ENCODE measurements around the gene COX7A2.
A peak's percentile ranks its signal among the peaks of the same experiment; 100 is the strongest.

Gene COX7A2

GRCh38 chr6:75209184-75209723, 34.3 kb downstream of the COX7A2 start:
- H3K4me1 Mint-ChIP-seq, result peaks cover 55% of the 10 kb centered on the region

GRCh38 chr6:75208298-75209183, 35.1 kb downstream of the COX7A2 start:
- H3K36me3 Mint-ChIP-seq (ENCODE audit: insufficient read depth), result peaks cover 20% of the 10 kb centered on the region
- H3K27me3 Mint-ChIP-seq, result peaks cover 88% of the 10 kb centered on the region
- peak overlapping the region; percentile 72 for H3K4me3 Mint-ChIP-seq
- ATAC-seq (replicated peaks; ENCODE audit: extremely low read depth, poor library complexity, severe bottlenecking) (peak; percentile 73), DNase-seq (ENCODE audit: low spot score in 2 of 2) (peak; percentile 71 to 75)
- peak overlapping the region; percentile 76 for H3K27ac Mint-ChIP-seq (ENCODE audit: low read depth)
- peaks cover 57% of the 10 kb centered on the region for H3K4me1 Mint-ChIP-seq
- no peaks in the 10 kb centered on the region for H3K9me3 Mint-ChIP-seq

More at GRCh38 chr6:75209184-75209723, 34.3 kb downstream of the COX7A2 start:
- peaks cover 20% of the 10 kb centered on the region for H3K36me3 Mint-ChIP-seq (ENCODE audit: insufficient read depth)
- ATAC-seq (replicated peaks; ENCODE audit: extremely low read depth, poor library complexity, severe bottlenecking), result no peak
- H3K9me3 Mint-ChIP-seq, result no peaks in the 10 kb centered on the region
- no peak for DNase-seq (ENCODE audit: low spot score in 2 of 2)
- H3K27ac Mint-ChIP-seq (ENCODE audit: low read depth), result no peak overlapping the region
- H3K27me3 Mint-ChIP-seq, result peaks cover 81% of the 10 kb centered on the region
- H3K4me3 Mint-ChIP-seq, result peak overlapping the region; percentile 72

- no peaks in the 10 kb centered on the region for H3K9me3 Mint-ChIP-seq
- DNase-seq (ENCODE audit: low spot score in 2 of 2), result no peak
- peak overlapping the region; percentile 72 for H3K4me3 Mint-ChIP-seq
- H3K27ac Mint-ChIP-seq (ENCODE audit: low read depth), result no peak overlapping the region
- ATAC-seq (replicated peaks; ENCODE audit: extremely low read depth, poor library complexity, severe bottlenecking), result no peak
- peaks cover 96% of the 10 kb centered on the region for H3K27me3 Mint-ChIP-seq
- peaks cover 63% of the 10 kb centered on the region for H3K4me1 Mint-ChIP-seq
- peaks cover 22% of the 10 kb centered on the region for H3K36me3 Mint-ChIP-seq (ENCODE audit: insufficient read depth)
Measured at GRCh38 chr6:75206576-75207342, 36.8 kb downstream of the COX7A2 start.

GRCh38 chr6:75205776-75206575, 37.6 kb downstream of the COX7A2 start, which contains the start of gene COL12A1:
COL12A1 (minus strand) TSS chr6:75206053; CDS start chr6:75202792, 3,261 bp downstream.
- Mint-ChIP-seq H3K9me3 (no peaks in the 10 kb centered on the region), H3K36me3 (ENCODE audit: insufficient read depth) (peaks cover 22% of the 10 kb centered on the region), H3K27me3 (peaks cover 96% of the 10 kb centered on the region), H3K4me3 (peak within 1 kb of the TSS; percentile 72), H3K4me1 (peaks cover 58% of the 10 kb centered on the region), H3K27ac (ENCODE audit: low read depth) (no peak within 1 kb of the TSS)
- DNase-seq (ENCODE audit: low spot score in 2 of 2), result no peak
- no peak for ATAC-seq (replicated peaks; ENCODE audit: extremely low read depth, poor library complexity, severe bottlenecking)

DNA sequence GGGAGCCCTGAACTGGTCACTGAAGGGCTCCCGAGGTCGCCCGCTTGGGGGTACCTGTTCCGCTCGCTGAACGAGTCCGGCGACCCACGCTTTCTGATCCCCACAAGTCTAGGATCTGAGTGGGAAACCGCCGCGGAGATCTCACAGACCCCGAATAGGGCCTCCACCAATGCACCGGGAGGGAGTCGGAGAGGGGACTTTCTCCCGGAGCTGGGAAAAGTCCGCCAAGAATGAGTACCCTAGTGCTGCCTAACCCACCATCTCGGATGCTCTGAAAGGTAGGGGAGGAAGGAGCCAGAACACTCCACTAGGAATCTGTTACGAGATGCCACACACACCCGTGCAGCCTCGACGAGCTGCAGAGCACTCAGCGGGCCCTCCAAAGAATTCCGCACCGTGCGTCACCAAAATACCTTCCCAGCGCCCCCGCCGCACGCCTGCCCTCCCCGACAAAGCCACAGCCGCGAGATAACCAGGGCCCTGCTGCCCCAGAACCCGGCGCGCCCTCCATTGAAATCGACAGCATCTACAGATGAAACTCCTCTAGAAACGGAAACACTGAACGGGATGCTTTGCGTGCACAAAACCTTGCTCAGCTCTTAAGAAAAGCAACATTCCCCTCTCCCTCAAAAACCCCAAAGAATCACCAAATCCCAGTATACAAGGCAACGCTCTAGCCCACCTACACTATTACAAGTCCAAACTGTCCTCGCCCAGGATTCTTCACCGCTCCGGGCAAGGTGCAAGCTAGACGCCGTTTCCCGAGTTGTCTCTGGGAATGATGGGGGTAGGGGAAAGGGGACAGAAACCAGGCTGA, 38.4 kb downstream of the COX7A2 start:
- ATAC-seq (replicated peaks; ENCODE audit: extremely low read depth, poor library complexity, severe bottlenecking) (no peak), DNase-seq (ENCODE audit: low spot score in 2 of 2) (no peak)
- Mint-ChIP-seq H3K27ac (ENCODE audit: low read depth) (no peak overlapping the region), H3K27me3 (peaks cover 93% of the 10 kb centered on the region), H3K4me1 (peaks cover 58% of the 10 kb centered on the region), H3K9me3 (no peaks in the 10 kb centered on the region), H3K36me3 (ENCODE audit: insufficient read depth) (peaks cover 22% of the 10 kb centered on the region), H3K4me3 (peak overlapping the region; percentile 72)

DNA sequence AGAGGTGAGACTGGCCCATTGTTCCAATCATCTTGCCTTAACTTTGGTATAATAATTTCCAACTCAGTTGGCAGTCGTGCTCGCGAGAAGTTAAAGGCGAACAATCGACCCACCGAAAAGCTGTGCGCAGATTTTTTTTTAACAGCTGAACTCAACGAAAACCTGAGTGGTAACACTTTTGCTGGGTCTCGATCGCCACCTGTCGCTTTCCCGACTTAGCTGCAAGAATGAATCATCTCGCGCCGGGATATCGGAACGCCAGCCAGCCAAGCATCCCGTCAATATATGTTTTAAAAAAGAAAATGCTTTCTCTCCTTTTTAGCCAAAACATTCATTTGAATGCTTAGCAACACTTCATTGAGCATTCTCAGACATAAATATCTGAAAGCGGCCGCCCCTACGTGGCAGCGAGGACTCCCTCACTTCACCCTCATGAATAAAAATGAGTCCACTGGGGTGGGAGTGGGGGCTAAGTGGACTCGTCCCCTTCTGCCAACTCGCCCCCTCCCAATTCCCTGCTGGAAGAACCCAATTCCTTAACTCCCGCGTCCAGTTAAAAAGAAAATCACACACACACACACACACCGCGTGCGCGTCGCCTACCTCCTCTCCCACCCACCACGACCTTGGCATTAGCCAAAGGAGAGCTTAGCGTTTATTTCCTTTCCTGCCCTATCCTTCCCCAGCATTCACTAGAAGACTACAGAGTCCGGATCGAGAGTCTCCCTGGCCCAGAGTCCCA, 39.2 kb downstream of the COX7A2 start:
- DNase-seq (ENCODE audit: low spot score in 2 of 2) (no peak), ATAC-seq (replicated peaks; ENCODE audit: extremely low read depth, poor library complexity, severe bottlenecking) (no peak)
- peak overlapping the region; percentile 72 for H3K4me3 Mint-ChIP-seq
- peaks cover 22% of the 10 kb centered on the region for H3K36me3 Mint-ChIP-seq (ENCODE audit: insufficient read depth)
- no peak overlapping the region for H3K27ac Mint-ChIP-seq (ENCODE audit: low read depth)
- H3K4me1 Mint-ChIP-seq, result peaks cover 58% of the 10 kb centered on the region
- no peaks in the 10 kb centered on the region for H3K9me3 Mint-ChIP-seq
- H3K27me3 Mint-ChIP-seq, result peaks cover 85% of the 10 kb centered on the region

- Mint-ChIP-seq H3K4me1 (peaks cover 52% of the 10 kb centered on the region), H3K9me3 (no peaks in the 10 kb centered on the region), H3K27me3 (peaks cover 79% of the 10 kb centered on the region), H3K4me3 (peak overlapping the region; percentile 72), H3K27ac (ENCODE audit: low read depth) (no peak overlapping the region), H3K36me3 (ENCODE audit: insufficient read depth) (peaks cover 21% of the 10 kb centered on the region)
- no peak for ATAC-seq (replicated peaks; ENCODE audit: extremely low read depth, poor library complexity, severe bottlenecking)
- DNase-seq (ENCODE audit: low spot score in 2 of 2), result no peak
Measured at GRCh38 chr6:75203721-75204120, 39.9 kb downstream of the COX7A2 start.

- Mint-ChIP-seq H3K27ac (ENCODE audit: low read depth) (no peak overlapping the region), H3K4me3 (no peak overlapping the region), H3K27me3 (peaks cover 69% of the 10 kb centered on the region), H3K9me3 (no peaks in the 10 kb centered on the region), H3K36me3 (ENCODE audit: insufficient read depth) (peaks cover 13% of the 10 kb centered on the region), H3K4me1 (peaks cover 42% of the 10 kb centered on the region)
- ATAC-seq (replicated peaks; ENCODE audit: extremely low read depth, poor library complexity, severe bottlenecking) (no peak), DNase-seq (ENCODE audit: low spot score in 2 of 2) (no peak)
Measured at GRCh38 chr6:75202676-75203131, 40.9 kb downstream of the COX7A2 start.

- ATAC-seq (replicated peaks; ENCODE audit: extremely low read depth, poor library complexity, severe bottlenecking) (no peak), DNase-seq (ENCODE audit: low spot score in 2 of 2) (no peak)
- peaks cover 62% of the 10 kb centered on the region for H3K27me3 Mint-ChIP-seq
- no peaks in the 10 kb centered on the region for H3K9me3 Mint-ChIP-seq
- no peak overlapping the region for H3K4me3 Mint-ChIP-seq
- peaks cover 9% of the 10 kb centered on the region for H3K36me3 Mint-ChIP-seq (ENCODE audit: insufficient read depth)
- H3K27ac Mint-ChIP-seq (ENCODE audit: low read depth), result no peak overlapping the region
- H3K4me1 Mint-ChIP-seq, result peaks cover 36% of the 10 kb centered on the region
Measured at GRCh38 chr6:75201901-75202672, 41.5 kb downstream of the COX7A2 start.

- Mint-ChIP-seq H3K4me3 (no peak overlapping the region), H3K9me3 (no peaks in the 10 kb centered on the region), H3K27me3 (peaks cover 52% of the 10 kb centered on the region), H3K36me3 (ENCODE audit: insufficient read depth) (peaks cover 6% of the 10 kb centered on the region), H3K4me1 (peaks cover 25% of the 10 kb centered on the region), H3K27ac (ENCODE audit: low read depth) (no peak overlapping the region)
- no peak for ATAC-seq (replicated peaks; ENCODE audit: extremely low read depth, poor library complexity, severe bottlenecking)
- DNase-seq (ENCODE audit: low spot score in 2 of 2), result no peak
Measured at GRCh38 chr6:75201021-75201420, 42.6 kb downstream of the COX7A2 start.
